HG03469 (cell line): ENCODE data around the gene FAM81B.

Experiments
- ATAC-seq: cut with Tn5 transposase; IDR thresholded peaks from one replicate; pipeline ENCODE4 v1.9.1; 2021; ENCODE audit warnings: mild to moderate bottlenecking, moderate library complexity, moderate number of reproducible peaks; ENCODE audit not compliant: unreplicated experiment

FAM81B gene

GRCh38 chr5:95454536-95454935 lies 63.4 kb downstream of the FAM81B start:
- no peak for ATAC-seq

- no peak for ATAC-seq
Observed at GRCh38 chr5:95460665-95461064, 69.5 kb downstream of the FAM81B start.

- no peak for ATAC-seq
Observed at GRCh38 chr5:95471487-95471886, 80.3 kb downstream of the FAM81B start.

DNA sequence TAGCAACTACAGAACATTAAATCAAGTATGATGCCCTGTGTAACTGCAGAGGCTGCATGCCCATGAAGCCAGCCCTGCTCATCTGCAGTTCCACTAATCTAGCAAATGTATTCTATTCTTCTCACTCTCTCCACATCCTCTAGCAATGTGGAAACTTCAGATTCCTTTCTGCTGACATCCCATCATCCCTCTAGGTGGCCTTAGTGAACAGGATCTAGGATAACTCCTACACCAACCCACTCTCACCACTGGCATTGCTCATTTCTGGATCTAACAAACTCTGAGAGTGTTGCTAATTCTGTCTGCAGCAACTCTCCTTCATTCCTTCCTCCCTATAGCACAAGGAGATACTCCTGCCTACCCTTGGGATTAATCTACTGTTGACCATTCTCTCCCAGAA lies 80.8 kb downstream of the FAM81B start:
- ATAC-seq = no peak

GRCh38 chr5:95484421-95484820 lies 93.3 kb downstream of the FAM81B start:
- ATAC-seq = no peak

DNA sequence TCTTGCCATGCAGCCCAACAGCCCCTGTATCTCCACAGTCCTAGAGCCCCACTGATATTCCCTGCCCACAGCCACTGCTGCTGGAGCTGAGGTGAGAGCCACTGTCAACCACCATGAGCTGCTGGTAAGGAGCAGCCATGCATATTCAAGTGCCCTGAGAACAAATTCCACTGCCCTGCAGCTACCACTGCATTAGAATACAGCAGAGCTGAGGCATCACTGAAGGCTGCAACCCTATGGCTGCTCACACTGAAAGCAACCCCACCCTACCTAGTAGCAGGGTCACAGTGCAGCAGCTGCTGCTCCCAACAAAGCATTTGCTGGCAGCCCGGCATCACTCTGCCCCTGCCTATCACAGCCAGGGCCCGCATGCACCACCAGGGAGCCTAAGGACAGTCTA lies 95.0 kb downstream of the FAM81B start:
- ATAC-seq = no peak

DNA sequence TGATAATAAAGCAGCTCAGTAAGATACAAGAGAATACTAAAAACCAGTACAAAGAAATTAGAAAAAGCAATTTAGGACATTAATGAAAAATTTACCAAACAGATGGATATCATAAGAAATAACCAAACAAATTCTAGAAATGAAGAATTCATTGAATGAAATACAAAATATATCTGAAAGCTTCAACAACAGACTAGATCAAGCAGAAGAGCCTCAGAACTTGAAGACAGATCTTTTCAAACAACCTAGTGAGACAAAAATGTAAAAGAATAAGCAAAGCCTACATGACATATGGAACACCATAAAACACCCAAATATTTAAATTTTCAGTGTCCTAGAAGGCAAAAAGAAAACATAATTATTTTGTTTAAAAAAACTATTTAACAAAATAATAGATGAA lies 96.7 kb downstream of the FAM81B start:
- no peak for ATAC-seq
